IPS-18c (cell line): ENCODE data around the gene RYR2.

Experiments used
- H3K4me3 ChIP-seq: 2 replicates; pipeline ENCODE4 v1.7.0; 2013; ENCODE audit warnings: low read depth, mild to moderate bottlenecking, low read length, moderate library complexity; ENCODE audit not compliant: insufficient read depth
- H3K9me3 ChIP-seq: one replicate; pipeline ENCODE4 v1.6.1; 2013; ENCODE audit warnings: mild to moderate bottlenecking, low read length, moderate library complexity; ENCODE audit not compliant: control insufficient read depth, insufficient read depth

RYR2 gene

GRCh38 chr1:237749122-237749521 is 707.1 kb downstream of the RYR2 start:
- no peak overlapping the region for H3K4me3 ChIP-seq
- H3K9me3 ChIP-seq: no peaks in the 10 kb centered on the region

GRCh38 chr1:237751090-237751489 is 709.1 kb downstream of the RYR2 start:
- Histone ChIP-seq H3K9me3 (no peaks in the 10 kb centered on the region), H3K4me3 (no peak overlapping the region)

- Histone ChIP-seq H3K4me3 (no peak overlapping the region), H3K9me3 (no peaks in the 10 kb centered on the region)
Observed at GRCh38 chr1:237754627-237755026, 712.6 kb downstream of the RYR2 start.

- no peak overlapping the region for H3K4me3 ChIP-seq
- H3K9me3 ChIP-seq: no peaks in the 10 kb centered on the region
Observed at GRCh38 chr1:237756304-237756967, 714.5 kb downstream of the RYR2 start.

- no peaks in the 10 kb centered on the region for H3K9me3 ChIP-seq
- H3K4me3 ChIP-seq: no peak overlapping the region
Observed at GRCh38 chr1:237759377-237759776, 717.4 kb downstream of the RYR2 start.

GRCh38 chr1:237760951-237761350 is 719.0 kb downstream of the RYR2 start:
- Histone ChIP-seq H3K9me3 (no peaks in the 10 kb centered on the region), H3K4me3 (no peak overlapping the region)

GRCh38 chr1:237763137-237763536 is 721.2 kb downstream of the RYR2 start:
- no peak overlapping the region for H3K4me3 ChIP-seq
- H3K9me3 ChIP-seq: no peaks in the 10 kb centered on the region

- H3K9me3 ChIP-seq: no peaks in the 10 kb centered on the region
- H3K4me3 ChIP-seq: no peak overlapping the region
Observed at GRCh38 chr1:237763751-237764150, 721.8 kb downstream of the RYR2 start.

- Histone ChIP-seq H3K4me3 (no peak overlapping the region), H3K9me3 (no peaks in the 10 kb centered on the region)
Observed at GRCh38 chr1:237769916-237770315, 727.9 kb downstream of the RYR2 start.

GRCh38 chr1:237772009-237772408 is 730.0 kb downstream of the RYR2 start:
- Histone ChIP-seq H3K9me3 (no peaks in the 10 kb centered on the region), H3K4me3 (no peak overlapping the region)

GRCh38 chr1:237774246-237774645 is 732.3 kb downstream of the RYR2 start:
- H3K9me3 ChIP-seq: no peaks in the 10 kb centered on the region

GRCh38 chr1:237779356-237779755 is 737.4 kb downstream of the RYR2 start:
- Histone ChIP-seq H3K9me3 (no peaks in the 10 kb centered on the region), H3K4me3 (no peak overlapping the region)

More at GRCh38 chr1:237774246-237774645, 732.3 kb downstream of the RYR2 start:
- H3K4me3 ChIP-seq: no peak overlapping the region

- Histone ChIP-seq H3K4me3 (no peak overlapping the region), H3K9me3 (no peaks in the 10 kb centered on the region)
Observed at GRCh38 chr1:237786066-237786719, 744.2 kb downstream of the RYR2 start.

GRCh38 chr1:237788069-237788468 is 746.1 kb downstream of the RYR2 start:
- no peaks in the 10 kb centered on the region for H3K9me3 ChIP-seq
- no peak overlapping the region for H3K4me3 ChIP-seq

- H3K9me3 ChIP-seq: no peaks in the 10 kb centered on the region
- H3K4me3 ChIP-seq: no peak overlapping the region
Observed at GRCh38 chr1:237789619-237790018, 747.6 kb downstream of the RYR2 start.

- Histone ChIP-seq H3K9me3 (no peaks in the 10 kb centered on the region), H3K4me3 (no peak overlapping the region)
Observed at GRCh38 chr1:237791592-237791991, 749.6 kb downstream of the RYR2 start.

- Histone ChIP-seq H3K9me3 (no peaks in the 10 kb centered on the region), H3K4me3 (no peak overlapping the region)
Observed at GRCh38 chr1:237792149-237792548, 750.2 kb downstream of the RYR2 start.

GRCh38 chr1:237792726-237793125 is 750.7 kb downstream of the RYR2 start:
- H3K4me3 ChIP-seq: no peak overlapping the region
- H3K9me3 ChIP-seq: no peaks in the 10 kb centered on the region

- H3K9me3 ChIP-seq: no peaks in the 10 kb centered on the region
- no peak overlapping the region for H3K4me3 ChIP-seq
Observed at GRCh38 chr1:237794071-237794470, 752.1 kb downstream of the RYR2 start.
